HG02763 (cell line): ENCODE measurements around the gene SLX4.

ENCODE experiments used
- ATAC-seq: cut with Tn5 transposase; IDR thresholded peaks from one replicate; pipeline ENCODE4 v1.9.1; 2021; ENCODE audit warnings: mild to moderate bottlenecking, moderate library complexity; ENCODE audit not compliant: unreplicated experiment

The SLX4 gene

DNA sequence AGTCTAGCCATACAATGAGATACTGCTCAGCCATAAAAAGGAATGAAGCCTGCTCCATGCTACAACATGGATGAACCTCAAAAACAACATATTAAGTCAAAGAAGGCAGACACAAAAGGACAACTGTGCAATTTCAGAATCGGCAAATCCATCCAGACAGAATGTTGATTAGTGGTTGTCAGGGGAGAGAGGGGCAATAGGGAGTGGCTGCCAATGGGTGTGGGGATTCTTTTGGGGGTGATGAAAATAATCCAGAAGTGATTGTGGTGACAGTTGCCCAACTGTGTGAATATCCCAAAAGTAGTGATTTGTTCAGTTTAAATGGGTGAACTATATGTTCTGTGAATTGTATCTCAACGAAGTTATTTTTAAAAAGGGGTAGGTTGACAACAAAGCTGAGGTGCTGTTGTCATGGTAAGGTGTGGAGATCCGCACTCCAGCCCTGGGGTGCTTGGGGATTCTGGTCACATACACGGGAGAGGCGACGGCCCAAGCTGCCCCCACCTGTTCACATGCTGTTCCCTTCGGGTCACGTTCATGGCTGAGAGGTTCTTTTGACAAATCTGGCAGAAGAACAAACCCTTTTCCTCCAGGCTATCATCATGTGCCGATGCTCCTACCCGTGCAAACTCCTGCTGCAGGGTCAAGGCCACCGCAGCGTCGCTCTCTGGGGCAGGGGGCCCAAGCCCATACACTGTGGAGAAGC is 9.6 kb downstream of the SLX4 start:
- ATAC-seq = no peak

DNA sequence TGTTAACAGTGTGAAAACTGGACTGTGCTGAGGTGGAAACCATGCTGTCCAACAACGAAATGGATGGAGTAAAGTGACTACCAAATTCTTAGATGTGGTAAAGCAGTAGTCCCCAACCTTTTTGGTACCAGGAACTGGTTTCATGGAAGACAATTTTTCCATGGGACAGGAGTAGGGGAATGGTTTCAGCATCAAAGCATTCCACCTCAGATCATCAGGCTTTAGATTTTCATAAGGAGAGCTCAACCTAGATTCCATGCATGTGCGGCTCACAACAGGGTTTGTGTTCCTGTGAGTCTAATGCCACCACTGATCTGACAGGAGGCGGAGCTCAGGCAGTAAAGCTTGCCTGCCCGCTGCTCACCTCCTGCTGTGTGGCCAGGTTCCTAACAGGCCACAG is 11.5 kb downstream of the SLX4 start:
- no peak for ATAC-seq

- no peak for ATAC-seq
Observed at GRCh38 chr16:3599121-3599520, 12.3 kb downstream of the SLX4 start.

- ATAC-seq = no peak
Observed at GRCh38 chr16:3598236-3598635, 13.2 kb downstream of the SLX4 start.

DNA sequence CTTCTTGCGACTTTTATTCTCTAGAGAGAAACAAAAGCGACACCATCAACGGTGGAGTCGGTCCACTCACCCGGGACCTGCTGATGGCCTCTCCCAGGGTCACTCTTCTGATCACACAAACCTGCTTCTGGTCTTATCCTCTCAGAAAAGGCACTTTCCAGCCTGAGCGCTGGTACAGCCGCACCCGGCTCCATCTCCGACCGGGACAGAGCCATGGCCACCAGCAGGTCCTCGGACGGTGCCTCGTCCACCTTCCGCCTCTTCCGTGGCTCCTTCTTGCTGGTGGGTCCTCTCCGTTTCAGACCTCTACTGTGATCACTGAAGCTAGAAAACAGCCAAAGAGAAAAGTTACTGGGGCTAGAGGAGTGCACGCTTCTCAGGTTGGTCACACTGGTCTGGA is 13.7 kb downstream of the SLX4 start:
- ATAC-seq = no peak

DNA sequence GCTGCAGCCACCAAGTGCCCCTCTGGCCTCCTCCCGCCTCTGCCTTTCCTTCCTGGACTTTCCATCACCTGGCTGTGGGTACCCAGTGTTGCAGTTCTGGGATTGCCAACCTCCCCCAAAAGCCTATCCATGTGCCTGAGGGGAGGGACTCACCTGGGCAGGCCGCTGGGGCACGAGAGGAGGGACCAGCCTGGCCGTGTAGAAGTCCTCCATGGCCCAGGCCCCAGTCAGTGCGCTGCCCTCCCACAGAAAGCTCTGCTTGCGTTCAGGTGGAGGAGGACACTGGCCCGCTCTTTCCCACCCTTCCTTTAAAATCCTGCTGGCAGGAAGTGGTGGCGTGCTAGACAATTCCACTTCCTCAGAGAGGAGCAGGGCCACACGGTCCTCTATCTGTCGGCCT is 14.2 kb downstream of the SLX4 start:
- no peak for ATAC-seq

DNA sequence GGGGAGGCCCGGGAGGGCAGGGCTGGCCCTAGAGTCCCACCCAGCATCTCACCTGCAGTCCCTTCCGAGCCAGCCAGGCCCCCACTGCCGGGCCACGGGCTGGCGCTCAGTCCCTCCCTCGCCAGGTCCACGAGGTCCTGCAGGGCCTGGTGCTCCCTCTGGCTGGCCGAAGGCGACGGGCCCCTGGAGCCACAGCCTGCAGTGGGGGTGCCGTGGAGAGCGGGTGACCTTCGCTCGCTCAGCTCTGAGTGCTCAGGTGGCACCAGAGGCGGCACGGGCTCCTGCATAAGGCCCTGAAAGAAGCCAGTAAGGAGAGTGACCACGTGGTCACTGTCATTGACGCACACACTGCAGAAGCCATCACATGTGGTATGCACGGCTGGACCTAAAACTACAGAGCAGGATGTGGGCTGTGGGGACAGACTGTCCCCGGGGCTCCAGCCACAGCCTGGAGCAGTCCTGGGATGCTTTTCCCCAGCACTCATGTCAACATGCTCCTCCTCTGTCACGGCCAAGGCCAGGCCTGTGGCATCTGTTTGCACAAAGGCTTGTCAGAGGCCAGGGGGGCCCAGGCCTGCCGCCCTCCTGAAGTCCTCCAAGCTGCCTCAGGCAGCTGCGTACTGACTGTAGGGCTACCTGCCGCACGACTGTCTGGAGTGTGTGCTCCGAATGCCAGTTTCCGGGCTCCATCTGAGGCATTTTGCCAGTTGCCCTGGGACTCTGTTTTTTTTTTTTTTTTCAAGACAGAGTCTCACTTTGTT is 15.1 kb downstream of the SLX4 start:
- no peak for ATAC-seq

DNA sequence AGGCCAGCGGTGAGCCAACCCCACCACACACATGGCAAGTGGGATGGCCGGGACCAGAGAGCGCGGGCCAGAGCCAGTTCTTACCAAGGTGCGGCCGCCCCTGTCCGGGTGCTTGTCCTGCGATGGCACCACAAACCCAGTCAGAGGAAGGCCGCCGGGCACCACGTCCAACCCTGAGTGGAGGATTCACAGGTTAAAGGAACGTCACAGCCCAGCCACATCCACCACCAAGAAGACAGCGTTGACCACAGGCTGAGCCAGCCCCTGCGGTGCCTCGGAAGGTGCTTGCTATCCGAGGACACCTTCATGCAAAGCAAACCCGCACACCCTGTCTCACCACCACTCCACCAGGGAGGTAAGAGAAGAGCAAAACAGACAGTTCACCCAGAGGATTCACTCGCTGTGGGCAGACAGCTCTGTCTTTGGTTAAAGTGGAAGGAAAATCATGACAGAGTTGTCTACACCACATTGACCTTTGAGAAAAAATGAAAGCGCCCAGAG is 15.8 kb downstream of the SLX4 start:
- ATAC-seq = no peak

- ATAC-seq = no peak
Observed at GRCh38 chr16:3595110-3595486, 16.3 kb downstream of the SLX4 start.

- no peak for ATAC-seq
Observed at GRCh38 chr16:3594316-3595109, 16.9 kb downstream of the SLX4 start.

GRCh38 chr16:3592559-3592958 is 18.8 kb downstream of the SLX4 start:
- no peak for ATAC-seq

GRCh38 chr16:3591991-3592390 is 19.4 kb downstream of the SLX4 start:
- no peak for ATAC-seq

GRCh38 chr16:3591436-3591803 is 20.0 kb downstream of the SLX4 start:
- no peak for ATAC-seq

GRCh38 chr16:3590736-3591435 is 20.5 kb downstream of the SLX4 start:
- ATAC-seq = no peak

- ATAC-seq = no peak
Observed at GRCh38 chr16:3589991-3590701, 21.3 kb downstream of the SLX4 start.

DNA sequence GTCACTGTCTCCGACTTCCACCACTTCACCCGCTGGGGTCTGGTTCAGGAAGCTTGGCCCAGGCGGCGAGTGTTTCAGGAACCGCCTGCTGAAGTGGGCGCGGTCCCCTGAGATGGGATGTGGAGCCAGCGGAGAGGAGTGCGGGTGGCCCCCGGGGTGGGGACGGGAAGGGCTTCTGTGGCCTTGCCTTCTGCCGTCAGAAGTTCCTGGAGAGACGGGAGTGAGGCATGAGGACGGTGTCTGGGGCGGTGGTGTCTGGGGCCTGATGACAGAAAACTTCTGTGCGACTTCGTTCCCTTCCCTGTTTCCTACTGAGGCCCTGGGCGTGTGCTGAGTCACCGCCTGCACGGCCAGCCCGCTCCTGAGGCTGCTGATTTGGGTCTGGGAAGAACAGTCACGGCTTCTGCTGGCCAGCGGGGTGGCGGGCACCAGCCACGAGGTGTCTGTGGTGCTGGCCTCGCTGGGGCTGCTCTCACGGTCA is 21.9 kb downstream of the SLX4 start:
- no peak for ATAC-seq

- ATAC-seq = no peak
Observed at GRCh38 chr16:3589001-3589400, 22.4 kb downstream of the SLX4 start.

GRCh38 chr16:3587547-3588110 is 23.8 kb downstream of the SLX4 start:
- peak; percentile 46 for ATAC-seq

DNA sequence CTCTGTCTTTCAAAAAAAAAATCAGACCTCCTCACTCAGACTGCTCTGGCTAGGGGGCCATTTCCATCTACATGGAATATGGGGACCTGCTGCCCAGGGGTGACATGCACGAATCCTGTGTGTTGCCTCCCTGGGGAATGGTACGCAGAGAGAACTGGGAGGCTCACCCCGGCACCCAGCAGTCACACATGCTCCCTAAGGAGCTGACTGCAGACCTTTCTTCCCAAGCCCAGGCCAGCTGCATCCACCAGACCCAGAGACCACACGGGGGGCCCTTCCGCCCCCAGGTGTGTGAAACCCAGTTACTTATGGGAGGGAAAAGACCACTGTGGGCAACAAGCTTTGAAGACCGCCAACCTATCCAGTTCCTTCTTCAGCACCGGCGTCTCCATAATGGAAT is 27.0 kb downstream of the SLX4 start:
- no peak for ATAC-seq
